ENCODE results near the gene PSMD11. TPM values are rescaled to one million over a fixed set of nuclear protein-coding genes. Genes with fewer than 3 reads are reported as not detected.
"Not testable (repeated sequence)": the region's sequence is repeated elsewhere in the genome, so short reads cannot be mapped to it uniquely, and the experiment has no call there.

The PSMD11 gene
- total RNA-seq, result 69.8 and 79.5 TPM in 2 replicates

DNA sequence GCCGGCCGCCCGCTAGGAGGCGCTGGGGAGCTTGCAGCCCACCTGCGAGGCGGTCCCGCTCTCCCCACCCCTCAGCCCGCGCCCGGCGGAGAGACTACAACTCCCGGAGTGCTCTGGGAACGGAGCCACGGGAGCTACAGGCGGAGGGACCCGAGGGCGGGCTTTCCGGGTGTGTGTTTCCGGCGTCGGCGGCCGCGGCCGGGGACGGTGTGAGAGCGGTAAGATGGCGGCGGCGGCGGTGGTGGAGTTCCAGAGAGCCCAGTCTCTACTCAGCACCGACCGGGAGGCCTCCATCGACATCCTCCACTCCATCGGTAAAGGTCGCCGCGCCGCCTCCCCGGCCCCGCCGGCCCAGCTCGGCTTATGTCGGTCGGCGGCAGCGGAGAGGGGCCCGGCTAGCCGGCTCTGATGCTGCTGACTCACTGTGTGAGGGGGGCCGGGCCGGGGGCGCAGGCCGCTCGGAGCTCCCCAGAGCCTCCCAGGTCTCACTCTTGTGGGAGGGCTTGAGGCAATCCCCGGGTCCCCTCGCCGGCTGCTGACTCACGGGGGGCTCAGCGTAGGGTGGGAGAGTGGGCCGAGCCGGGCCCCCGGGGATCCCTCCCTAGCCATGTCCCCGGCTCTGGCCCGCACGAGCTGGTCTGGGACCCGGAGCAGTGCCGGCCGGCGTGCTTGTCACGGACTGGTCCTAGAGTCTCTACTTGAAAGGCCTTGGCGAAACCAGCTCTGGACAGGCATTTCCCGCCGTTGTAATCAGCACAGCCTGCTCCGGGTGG, at the start of gene PSMD11:
TSS of gene PSMD11 (plus strand) at position 210 of the 773 bp plus-strand sequence. CDS start at position 224, 14 bp downstream.
- DNase-seq (ENCODE audit: low read depth in 2 of 2), result peak; percentile 96 to 99

DNA sequence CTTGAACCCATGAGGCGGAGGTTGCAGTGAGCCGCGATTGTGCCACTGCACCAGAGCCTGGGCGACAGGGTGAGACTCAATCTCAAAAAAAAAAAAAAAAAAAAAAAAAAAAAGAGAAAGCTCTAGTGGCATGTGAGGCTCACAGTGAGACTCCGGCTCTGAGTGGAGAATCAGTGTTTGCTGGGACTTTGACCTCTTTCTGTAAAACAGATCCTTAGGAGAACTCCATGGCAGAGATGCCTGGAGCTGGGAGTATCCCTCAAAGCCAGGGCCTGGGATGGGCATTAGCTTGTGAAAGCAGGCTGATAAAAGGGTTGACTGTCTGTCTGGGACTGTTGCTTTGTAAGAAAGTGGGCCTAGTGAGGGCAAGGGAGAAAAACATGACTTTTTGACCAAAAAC, 48.0 kb upstream of the PSMD11 start:
- DNase-seq (ENCODE audit: low read depth in 2 of 2), result no peak

DNA sequence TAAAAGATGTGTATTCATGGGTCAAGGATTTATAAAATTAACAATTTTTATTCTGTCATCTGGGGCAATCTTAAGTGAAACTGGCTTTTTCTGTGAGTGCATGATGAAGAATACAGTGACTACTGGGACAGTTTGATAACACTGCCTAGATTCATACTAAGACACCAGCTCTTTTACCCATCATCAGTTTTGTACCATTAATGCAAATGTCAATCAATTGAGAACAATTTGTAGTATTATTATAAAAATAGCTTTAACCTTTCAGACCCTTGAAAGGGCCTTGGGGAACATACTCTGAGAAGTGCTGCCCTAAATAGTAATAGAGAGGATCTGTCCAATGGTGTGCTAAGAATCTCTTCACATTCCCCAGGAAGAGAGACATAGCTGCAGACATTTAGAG, 45.4 kb upstream of the PSMD11 start:
- no peak for DNase-seq (ENCODE audit: low read depth in 2 of 2)

DNA sequence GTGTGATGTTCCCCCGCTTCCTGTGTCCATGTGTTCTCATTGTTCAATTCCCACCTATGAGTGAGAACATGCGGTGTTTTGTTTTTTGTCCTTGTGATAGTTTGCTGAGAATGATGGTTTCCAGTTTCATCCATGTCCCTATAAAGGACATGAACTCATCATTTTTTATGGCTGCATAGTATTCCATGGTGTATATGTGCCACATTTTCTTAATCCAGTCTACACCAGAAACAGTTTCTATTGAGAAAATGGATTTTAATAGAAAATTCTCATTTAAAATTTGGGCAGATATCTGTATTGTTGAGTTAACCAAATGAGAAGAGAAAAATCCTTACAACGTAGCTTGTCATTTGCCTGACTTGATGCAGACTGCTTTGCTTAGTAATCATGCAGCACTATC, 34.2 kb upstream of the PSMD11 start:
- DNase-seq (ENCODE audit: low read depth in 2 of 2), result not testable (repeated sequence)

DNA sequence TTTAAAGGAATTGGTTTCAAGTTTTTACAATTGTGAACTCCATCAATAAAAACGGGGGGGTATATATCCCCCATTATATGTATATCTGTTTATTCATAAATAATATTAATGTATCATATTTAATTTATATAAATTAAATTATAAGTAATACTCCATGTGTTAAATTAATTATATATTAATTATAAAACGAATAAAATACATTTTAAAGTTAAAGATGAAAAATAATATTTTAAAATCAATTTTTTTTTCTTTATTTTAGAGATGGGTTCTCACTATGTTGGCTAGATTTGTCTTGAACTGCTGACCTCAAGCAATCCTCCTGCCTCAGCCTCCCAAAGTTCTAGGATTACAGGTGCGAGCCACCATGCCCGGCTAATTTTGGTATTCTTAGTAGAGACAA, 17.4 kb upstream of the PSMD11 start:
- DNase-seq (ENCODE audit: low read depth in 2 of 2), result no peak

DNA sequence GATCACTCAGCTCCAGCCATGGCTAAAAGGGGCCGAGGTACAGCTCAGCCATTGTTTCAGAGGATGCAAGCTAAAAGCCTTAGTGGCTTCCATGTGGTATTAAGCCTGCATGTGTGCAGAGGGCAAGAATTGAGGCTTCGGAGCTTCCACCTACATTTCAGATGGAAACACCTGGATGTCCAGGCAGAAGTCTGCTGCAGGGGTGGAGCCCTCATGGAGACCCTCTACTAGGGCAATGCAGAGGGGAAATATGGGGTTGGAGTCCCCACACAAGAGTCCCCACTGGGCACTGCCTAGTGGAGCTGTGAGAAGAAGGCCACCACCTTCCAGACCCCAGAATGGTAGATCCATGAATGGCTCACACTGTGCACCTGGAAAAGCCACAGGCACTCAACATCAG, 14.7 kb upstream of the PSMD11 start:
- DNase-seq (ENCODE audit: low read depth in 2 of 2), result no peak

DNA sequence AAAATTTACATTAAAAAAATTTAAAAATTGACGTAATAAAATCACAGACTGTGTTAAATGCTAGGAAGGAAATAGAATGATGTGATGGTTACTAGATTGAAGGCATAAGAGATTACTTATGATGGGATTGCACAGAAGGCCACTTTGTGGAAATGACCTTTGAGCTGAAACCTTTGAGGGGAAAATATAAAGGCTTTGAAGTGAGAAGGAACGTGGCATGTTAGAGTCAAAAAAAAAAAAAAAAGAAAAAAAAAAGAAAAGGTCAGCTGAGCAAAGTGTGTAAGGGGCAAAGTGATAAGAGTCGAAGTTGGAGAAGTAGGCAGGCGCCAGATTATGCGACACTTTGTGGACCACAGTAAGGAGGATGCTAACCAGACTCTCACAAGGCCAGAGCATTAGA, 3.6 kb upstream of the PSMD11 start:
- no peak for DNase-seq (ENCODE audit: low read depth in 2 of 2)

DNA sequence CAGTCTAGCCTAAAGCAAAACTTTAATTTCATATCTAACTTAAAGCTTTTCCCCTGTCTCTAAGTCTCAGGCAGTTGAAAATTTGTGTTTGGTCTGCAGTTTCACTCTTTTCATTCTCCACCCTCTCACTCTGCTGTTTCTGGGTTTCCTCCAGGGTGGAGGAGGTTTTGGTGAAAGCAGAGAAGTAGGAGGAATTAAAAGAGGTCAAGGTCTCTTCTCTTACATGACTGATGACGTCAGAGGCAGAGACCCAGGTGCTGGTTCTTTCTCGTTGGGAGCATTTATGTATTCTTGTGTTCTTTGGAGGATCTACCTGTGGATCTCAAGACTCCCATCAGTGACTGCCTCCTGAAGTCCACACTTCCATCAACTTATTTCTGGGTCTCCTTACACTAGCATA, 2.4 kb upstream of the PSMD11 start:
- no peak for DNase-seq (ENCODE audit: low read depth in 2 of 2)

DNA sequence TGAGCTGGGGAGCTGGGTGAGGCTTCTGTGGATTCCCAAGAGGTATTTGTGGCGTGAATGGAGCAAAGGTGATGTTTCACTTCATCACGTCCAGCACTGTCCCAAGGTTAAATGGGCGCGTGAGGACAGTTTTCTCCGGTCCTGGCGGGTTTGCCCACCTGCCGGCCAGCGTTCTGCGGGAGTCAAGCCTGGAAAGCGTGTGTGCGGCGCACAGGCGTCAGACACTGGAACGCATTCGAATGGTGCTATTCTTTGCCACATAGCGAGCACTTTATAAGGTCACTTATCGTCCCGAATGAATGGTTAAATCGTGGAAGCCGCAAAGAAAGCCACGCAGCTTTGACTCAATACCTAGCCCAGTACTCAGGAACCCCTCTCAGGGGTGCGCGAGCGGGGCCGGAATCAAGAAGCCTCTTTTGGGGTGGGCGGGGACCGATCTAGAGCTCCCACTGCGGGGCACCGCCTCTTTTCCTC, 446 bp upstream of the PSMD11 start:
- no peak for DNase-seq (ENCODE audit: low read depth in 2 of 2)

DNA sequence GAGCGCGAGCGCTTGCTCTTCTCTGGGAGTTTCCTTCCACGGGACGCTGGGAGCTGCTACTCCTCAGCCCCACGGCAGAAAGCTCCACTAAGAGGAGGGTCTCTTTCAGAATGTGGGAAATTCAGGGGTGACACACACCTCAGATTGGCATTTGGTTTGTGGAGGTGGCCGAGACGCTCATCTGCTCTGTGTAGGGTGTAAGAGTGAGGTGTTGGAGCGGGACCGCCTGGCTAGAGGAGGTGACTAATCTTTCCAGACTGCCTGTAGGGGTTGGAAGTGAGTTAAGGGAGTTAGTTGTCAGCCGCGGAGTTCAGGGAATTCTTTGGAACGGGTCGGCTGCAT, 735 bp downstream of the PSMD11 start:
- peak; percentile 52 to 80 for DNase-seq (ENCODE audit: low read depth in 2 of 2)

DNA sequence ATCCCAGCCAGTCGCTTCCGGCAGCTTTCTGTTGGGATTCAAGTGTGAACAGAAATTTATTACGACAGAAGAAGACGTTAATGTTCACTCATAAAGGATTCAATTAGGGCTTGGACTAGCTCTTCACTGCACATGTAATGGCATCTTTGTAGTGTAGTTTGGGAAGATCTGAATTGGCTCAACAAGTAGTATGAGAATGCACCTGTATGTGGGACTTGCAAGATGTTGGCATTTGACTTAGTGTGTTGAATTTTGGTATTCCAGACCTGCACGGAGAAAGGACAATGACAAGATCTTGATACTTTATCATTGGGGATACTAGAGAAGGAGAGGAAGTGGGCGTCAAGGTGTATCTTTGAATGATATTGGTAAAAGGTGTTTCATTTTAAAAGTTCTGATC, 1.2 kb downstream of the PSMD11 start:
- no peak for DNase-seq (ENCODE audit: low read depth in 2 of 2)

DNA sequence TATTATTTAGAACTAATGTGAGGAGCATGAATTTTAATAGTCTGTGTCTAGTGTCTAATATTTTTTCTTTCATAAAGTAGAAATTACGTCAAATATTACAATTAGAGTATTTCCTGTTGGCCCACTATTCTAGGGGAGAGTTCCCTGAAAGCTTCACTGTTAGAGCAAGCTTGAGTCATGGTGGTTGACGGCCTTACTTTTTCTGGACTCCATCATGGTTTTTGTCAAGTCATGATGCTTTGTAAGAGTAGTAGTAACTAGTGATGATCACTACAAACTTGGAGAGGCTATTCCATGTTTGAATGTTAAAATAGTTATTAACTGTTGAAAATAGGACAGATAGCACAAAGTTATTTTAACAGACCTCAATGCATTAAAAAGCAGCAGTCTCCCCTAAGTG, 1.7 kb downstream of the PSMD11 start:
- peak; percentile 25 to 71 for DNase-seq (ENCODE audit: low read depth in 2 of 2)

DNA sequence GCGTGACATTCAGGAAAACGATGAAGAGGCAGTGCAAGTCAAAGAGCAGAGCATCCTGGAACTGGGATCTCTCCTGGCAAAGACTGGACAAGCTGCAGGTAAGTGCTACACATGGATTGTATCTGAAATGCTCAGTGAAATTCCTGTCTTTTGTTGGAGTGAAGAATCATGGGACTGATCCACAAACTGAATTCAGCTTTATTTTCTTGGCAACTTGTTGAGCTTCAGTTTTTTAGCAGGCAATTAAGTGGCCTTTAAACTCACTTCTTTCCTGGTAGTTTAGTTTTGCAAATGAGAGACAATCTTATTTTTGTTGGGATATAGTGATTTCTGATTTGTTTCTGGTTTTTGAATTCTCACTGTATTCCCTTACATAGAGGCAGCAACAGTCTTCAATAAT, 2.6 kb downstream of the PSMD11 start:
- no peak for DNase-seq (ENCODE audit: low read depth in 2 of 2)

DNA sequence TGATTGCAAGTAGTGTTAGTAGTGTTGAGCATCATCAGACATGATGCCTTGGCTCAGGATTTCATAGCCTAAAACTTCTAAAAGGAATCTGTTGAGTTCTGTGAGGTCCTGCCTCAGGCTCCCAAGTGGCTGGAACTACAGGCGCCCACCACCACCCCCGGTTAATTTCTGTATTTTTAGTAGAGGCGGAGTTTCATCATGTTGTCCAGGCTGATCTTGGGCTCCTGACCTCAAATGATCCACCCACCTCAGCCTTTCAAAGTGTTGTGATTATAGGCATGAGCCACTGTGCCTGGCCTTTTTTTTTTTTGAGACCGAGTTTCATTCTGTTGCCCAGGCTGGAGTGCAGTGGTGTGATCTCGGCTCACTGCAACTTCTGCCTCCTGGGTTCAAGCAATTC, 5.7 kb downstream of the PSMD11 start:
- no peak for DNase-seq (ENCODE audit: low read depth in 2 of 2)

DNA sequence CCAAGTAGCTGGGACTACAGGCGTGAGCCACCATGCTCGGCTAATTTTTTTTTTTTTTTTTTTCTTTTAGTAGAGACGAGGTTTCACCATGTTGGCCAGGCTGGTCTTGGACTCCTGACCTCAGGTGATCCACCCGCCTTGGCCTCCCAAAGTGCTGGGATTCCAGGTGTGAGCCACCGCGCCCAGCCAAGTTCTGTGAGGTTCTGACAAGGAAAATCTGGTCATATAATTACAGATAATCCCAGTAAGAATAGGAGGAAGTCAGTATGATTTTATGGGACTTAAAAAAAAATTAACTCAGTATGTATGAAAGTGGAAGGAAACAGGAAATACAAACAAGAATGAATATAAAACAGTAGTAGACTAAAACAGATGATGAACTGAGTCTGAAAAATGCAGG, 6.1 kb downstream of the PSMD11 start:
- not testable (repeated sequence) for DNase-seq (ENCODE audit: low read depth in 2 of 2)

DNA sequence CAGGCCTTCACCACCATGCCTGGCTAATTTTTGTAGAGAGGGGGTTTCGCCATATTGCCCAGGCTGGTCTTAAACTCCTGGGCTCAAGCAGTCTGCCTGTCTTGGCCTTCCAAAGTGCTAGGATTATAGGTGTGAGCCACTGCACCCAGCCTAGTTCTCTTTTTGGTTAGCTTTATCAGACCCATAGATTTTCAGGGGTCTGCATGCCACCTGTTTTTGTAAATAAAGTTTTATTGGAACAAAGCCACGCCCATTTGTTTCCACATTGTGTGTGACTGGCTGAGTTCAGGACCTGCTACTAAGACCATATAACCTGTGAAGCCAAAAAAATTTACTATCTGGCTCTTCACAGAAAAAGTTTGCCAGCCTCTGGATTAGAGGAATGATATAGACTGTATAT, 7.6 kb downstream of the PSMD11 start:
- DNase-seq (ENCODE audit: low read depth in 2 of 2), result no peak

DNA sequence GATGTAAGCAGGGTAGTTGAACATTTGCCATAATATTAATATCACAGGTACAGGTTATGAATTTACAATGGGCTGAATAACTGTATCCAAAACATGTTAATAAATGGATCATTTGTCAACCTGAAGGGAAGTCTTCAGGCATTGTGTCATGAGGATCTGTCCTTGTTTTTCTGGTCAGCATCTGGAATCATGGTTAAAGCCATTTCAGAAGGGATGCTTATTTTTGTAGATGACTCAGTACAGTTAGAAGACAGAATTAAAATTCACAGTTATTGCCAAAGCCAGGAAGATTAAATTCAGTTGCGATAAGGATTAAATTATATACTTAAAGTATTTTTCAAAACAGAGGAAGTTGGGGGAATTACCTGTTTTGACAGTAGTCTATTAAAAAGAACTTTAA, 8.0 kb downstream of the PSMD11 start:
- DNase-seq (ENCODE audit: low read depth in 2 of 2), result no peak

DNA sequence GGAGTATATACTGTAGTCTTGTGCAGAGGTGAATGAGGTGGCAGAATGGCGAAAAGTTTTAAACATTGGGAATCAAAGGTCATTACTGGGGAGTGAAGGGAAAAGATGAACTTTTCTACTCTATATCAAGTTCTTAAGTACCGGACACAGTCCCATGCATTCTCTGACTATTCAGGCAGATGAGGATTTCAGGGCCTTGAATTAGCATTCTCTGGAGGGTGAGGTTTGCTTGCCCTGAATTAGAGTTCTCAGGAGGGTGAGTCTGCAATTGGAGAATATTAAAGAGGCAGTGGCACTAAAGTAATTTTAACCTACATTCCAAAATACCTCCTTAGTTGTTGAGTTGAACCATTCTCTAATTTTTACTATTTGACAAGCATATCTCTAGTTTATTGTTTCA, 9.1 kb downstream of the PSMD11 start:
- DNase-seq (ENCODE audit: low read depth in 2 of 2), result no peak

DNA sequence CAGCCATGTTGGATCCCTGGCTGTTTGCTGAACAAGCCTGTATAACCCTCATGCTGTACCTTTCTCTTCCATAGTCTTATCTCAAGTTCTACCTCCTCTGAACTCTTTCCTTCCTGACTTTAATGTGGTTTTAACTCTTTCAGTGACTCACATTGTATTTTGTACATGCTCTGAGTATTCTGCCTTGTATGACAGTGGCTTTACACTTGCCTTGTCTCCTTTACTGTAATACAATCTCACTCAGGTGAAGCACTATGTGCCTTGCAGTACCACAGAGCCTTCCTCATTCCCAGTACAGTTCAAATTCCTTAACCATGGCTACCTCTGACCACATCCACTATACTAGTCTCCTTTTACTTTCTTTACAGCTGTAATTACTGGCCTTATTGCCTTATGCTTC, 14.1 kb downstream of the PSMD11 start:
- DNase-seq (ENCODE audit: low read depth in 2 of 2), result no peak

DNA sequence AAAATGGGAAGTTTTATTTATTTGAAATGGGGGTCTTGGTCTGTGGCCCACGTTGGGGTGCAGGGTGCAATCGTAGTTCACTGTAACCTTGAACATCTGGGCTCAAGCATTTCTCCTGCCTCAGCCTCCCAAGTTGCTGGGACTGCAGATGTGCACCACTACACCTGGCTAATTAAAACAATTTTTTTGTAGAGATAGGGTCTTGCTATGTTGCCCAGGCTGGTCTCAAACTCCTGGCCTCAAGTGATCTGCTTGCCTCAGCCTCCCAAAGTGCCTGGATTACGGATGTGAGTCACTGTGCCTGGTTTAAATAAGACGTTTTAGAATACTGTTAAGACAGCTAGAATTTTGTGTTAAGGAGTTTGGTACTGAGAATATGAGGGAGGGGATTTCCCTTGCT, 15.7 kb downstream of the PSMD11 start:
- DNase-seq (ENCODE audit: low read depth in 2 of 2), result no peak

DNA sequence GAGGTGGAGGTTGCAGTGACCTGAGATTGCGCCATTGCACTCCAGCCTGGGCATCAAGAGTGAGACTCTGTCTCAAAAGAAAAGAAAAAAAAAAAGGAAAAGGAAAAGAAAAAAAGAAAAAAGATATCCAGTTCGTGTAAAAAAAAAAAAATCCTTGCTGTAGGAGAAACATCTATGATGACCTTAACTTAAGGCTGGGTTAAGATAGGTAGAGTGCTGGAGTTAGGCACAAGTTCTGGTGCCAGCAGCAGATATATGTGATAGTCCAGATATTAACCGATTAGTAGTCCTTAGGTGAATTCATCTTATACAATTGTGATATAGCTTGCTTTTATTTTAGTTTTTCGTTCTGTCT, 17.2 kb downstream of the PSMD11 start:
- no peak for DNase-seq (ENCODE audit: low read depth in 2 of 2)

DNA sequence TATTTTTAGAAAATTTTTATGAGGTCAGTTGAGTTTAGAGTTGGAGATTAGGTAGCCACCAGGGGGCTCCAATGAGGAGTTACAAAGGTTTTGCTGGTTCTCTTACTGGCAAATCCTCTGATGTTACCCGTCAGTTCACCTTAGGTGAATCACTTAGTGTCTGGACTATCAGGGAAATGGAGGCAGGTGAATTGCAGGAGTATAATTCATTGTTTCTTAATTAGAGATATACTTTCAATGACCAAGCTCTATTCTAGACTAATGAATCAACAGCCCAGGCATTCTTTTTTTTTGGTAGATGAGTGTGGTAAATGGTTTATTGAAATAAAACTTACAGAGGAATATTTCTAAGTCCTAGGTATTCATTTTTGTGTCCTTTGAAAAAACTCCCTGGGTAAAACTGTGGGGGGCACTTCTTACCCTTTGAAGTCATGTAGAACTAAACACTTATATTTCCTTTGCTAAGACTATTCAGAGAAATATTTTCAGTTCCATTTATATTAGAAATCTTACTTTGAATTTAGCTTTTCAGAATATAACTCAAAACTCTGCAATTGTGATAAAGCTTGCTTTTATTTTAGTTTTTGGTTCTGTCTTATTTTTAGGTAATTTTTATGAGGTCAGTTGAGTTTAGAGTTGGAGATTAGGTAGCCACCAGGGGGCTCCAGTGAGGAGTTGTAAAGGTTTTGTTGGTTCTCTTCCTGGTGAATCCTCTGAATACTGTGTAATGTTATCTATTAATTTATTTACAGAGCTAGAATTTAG, 17.7 kb downstream of the PSMD11 start:
- peak; percentile 73 to 80 for DNase-seq (ENCODE audit: low read depth in 2 of 2)

DNA sequence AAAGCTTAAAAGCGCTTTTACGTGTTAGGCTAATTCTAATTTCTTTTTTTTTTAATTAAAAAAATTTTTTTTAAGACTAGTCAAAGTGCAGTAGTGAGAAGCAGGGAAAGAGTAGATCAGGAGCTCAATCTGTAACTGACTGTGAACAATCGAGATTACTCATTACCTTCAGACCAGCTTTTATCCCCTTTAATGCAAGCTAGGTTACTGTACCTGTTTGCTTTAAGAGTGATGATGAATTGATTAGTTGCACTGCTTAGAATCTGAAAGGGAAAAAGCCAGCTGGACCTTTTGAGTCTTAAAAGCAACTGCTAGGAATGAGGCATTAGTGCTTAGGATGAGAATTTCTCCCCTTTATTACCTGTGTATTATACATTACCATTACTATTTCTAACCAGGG, 19.0 kb downstream of the PSMD11 start:
- no peak for DNase-seq (ENCODE audit: low read depth in 2 of 2)
